ENCODE data around the gene CEP68.

The CEP68 gene

DNA sequence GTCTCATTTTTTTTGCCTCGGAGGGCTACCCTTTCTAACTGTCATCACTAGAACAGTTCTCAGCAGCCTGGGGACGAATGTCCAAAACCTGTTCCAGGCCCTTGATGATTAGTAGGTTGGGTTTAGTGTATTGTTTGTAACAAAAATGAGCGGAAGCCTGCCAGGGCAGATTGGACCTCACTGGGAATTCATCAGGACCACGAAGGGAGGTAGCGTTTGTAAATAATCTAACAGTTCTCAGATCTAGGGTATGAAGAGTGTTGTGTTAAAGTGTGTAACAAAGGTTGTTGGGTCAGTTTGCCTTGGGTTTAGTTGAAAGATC lies 799 bp downstream of the CEP68 start:
- DNase-seq (ENCODE audit: low spot score): no peak

DNA sequence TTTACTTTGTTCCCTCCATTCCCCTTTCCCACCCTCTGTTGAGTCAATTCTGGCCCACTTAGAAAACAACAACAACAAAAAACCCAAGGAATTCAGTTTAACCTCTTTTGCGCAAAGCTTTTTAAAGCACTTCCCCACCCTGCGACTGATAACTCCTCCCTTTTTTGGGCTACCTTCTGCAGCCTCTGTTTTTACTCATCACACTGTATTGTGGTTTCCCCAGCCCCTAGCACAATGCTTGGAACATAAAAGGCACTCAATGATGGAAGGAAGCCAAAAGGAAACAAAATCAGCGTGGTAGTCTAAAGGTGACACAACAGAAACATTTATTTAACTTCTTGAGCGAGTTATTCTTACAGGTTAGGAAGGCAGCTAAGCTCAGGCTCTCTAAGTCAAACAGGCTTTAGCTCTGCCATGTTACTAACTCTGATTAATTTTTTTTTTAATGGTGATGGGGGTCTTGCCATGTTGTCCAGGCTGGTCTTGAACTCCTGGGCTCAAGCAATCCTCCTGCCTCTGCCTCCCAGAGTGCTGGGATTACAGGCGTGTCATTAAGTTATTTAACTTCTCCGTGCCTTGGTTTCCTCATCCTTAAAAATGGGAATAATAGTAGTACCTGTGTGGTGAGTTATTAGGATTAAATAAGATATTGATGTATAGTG lies 1.3 kb downstream of the CEP68 start:
- peak; percentile 82 for DNase-seq (ENCODE audit: low spot score)

DNA sequence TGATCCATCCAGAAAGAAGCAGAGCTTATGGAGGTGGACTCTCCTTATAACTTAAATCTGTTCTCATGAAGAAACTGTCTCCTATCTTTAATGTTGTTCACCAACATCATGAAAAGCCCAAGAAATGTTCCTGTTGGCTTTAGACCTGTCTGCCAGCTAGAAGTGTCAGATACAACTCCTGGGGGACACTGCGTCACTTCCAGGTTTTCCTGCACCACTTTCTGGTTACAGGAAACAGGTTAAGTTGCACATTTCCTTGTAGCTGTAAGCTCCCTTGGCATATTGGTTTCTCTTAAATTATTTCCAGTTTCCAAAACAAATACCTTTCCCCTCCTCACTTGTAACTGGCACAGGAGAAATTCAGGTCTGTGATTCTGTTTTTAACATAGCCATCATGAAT lies 2.9 kb downstream of the CEP68 start:
- no peak for DNase-seq (ENCODE audit: low spot score)

DNA sequence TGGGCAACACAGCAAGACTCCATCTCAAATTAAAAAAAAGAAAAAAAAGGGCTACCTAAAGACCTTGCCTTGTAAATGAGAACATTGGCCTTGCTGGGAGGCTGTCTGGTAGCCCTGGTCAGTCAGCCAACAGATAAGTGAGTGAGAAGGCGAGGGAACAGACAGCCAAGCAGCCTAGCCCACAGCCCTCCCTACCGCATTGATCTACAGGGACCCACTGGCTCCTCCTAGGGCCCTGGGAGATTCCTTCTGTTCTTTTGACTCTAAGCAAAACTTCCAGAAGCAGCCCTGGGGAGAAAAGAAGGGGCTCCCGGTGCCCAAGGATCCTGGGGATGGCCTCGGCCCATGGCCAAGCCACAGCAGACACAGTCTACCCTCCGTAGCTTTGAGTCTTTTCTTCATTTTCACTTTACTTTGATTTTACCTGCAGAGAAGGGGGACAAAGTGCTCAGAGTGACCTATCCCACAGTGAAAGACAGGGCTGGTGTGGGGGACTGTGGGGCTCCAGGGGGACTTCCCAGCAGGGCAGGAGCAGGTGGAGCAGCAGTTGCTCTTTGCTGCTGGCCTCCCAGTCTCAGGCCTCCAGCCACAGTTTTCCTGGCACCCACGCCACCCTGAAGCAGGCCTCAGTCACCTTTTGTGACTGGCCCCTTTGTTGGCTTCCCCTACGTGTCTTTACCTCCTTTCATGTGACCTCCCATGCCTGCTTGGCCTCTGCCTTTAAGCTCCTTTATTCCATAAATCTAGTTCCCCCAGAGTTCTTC lies 5.1 kb downstream of the CEP68 start:
- DNase-seq (ENCODE audit: low spot score): no peak

DNA sequence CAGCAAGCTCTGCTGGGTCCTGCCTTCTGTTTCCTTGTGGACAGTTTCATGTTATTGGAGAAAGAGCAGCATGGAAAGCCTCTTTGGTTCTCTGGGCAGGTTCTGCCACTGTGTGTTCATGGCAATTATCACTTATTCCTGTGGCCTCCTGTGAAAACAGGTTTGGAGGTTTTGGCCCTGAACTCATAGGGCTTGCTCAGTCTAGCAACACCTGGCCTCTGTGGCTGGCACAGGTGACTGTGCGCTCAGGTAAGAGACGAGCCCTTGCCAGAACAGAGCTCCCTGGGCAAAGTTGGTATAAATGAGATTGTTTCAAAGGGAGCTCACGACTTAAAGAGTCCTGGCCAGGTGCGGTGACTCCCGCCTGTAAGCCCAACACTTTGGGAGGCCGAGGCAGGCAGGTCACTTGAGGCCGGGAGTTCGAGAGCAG lies 5.7 kb downstream of the CEP68 start:
- no peak for DNase-seq (ENCODE audit: low spot score)

DNA sequence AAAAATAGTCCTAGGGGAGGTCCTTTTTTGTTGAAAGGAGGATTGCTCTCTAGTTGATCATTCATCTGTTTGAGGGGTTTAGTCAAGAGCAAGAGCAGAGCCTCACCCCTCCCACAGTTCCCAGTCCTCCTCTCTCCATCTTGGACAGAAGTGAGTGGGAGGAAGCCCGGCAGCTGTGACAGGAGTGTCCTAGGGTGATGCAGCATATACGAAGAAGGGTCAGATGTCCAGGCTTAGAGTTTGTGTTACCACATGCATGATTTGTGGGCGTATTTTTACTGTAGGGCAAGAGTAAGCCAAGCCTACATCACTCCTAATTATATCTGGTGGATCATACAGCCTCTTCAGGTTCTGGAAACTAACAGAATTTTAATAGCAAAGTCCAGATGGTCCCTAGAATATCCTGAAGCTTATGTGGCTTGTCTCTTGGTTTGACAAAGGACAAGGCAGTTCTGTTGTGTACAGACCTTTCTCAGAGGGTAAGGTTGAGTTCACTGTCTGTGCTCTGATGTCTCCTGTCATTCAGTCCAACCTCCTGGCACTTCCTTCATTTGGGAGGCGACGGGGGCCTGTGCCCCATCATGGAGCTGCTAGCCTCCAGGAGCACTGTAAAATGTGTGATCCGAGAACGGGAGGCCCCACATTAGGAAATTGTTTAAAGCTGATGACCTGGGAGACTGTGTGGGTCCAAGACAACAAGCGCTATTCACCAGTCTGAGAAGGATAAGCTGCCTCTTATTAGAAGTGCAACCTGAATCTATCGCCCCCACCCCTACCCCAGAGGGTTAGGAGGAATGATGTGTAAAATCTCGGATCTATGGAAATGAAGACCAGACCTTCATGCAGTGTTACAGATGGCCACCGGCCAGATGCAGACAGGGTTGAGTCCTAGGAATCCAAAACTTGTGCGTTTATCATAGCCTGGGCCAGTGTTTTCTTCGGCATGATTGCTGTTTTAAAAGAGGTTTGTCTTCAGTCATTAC lies 6.9 kb downstream of the CEP68 start:
- DNase-seq (ENCODE audit: low spot score): no peak

DNA sequence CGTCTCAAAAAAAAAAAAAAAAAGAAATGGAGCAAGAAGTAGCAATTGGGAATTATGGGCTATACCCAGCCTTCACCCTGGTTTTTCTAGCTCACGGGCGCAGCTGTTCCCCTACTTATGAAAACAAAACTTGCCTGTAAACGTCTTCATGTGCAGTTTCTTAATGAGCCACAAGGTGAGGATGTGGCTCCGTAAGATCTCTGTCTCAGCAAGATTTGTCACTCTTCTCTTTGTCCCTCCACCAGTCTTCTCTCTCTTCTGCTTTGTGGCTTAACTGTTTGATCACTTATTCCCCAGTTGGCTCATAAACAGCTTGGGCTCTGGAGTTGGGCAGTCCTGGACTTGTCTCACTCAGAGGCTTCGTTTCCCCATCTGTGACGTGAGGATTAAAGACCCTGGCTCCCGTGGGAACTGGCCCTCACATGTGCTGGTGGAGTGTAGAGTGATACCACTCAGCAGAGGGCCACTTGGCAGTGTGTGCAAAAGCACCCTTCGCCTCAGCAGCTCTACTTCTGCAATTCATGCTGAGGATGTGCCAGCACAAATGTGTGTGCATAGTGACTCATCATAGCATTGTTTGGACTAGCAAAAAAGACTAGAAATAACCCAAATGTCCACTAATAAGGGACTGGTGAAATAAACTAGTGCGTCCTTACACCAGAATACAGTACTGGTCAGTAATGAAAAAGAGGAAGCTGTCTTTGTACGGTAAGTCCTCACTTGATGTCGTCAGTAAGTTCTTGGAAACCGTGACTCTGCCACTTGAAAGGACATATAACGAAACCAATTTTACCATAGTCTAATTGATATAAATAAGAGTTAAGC lies 8.7 kb downstream of the CEP68 start:
- DNase-seq (ENCODE audit: low spot score): peak; percentile 57

DNA sequence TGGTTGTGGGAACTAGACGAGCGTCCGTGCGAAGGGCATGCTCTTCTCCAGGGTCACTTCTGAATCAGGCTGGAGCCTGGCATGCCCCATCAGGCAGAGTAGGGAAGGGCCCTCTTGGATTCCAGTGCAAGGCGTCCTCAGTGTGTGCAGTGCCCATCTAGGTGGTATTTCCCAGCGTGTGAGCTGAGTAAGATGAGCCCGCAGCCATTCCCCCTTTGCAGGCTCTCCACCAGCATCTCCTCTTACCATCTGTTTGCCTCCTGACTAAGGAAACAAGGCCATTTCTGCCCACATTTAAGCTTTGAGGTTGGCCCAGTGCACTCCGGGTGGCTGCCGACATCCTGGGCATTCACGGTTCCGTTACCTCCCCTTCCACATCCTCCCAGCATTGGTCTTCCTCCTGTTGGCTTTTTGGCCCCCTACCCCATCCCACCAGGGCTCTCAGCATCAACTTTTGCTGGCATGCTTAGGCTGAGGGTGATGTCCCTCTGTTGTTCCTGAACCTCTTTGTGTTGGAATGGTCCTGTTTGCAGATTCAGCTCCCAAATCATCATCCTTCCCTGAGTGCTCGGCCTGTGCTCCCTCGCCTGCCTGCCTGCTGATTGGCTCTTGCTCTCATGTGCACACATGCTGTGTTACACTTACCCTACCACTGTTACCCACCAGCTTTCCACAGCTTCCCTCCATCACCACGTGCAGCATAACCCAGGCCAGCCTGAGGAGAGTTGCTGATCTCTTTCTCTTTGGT lies 11.8 kb downstream of the CEP68 start:
- no peak for DNase-seq (ENCODE audit: low spot score)

DNA sequence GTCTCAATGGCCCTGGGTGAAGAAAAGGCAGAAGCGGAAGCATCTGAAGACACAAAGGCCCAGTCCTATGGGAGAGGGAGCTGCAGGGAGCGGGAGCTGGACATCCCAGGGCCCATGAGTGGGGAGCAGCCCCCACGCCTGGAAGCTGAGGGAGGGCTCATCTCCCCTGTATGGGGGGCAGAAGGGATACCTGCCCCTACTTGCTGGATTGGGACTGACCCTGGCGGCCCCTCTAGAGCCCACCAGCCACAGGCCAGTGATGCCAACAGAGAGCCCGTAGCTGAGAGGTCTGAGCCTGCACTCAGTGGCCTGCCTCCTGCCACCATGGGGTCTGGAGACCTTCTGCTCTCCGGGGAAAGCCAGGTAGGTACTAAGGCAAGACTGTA lies 13.2 kb downstream of the CEP68 start:
- no peak for DNase-seq (ENCODE audit: low spot score)

DNA sequence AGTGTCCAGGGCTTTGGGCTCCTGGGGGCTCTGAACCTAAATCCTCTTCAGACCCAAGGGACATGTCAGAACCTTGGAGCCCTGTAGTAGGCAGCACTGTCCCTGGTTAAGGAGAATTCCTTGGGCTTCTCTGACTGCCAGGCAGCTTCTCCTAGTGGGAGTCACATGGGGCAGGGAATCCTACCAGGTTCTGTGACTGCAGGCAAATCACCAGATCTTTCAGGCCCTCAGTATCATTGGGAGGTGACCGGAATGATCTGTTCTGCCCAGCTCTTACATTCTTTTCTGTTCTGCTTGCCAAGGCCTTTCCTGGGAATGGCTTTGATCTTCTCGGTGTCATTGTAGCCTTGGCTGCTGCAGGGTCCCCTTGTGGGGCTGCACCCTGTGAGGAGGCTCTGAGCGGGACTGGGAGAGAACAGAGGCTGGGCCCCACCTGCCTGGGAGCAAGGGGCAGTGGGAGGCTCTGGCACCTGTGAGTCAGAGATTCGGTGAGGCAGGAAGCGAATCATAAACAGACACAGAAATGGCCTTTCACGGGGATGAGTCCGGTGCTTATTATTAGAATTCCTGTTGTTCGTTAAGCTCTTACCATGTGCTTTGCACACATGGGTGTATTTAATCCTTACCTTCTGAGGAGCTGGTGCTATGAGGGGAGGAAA lies 14.1 kb downstream of the CEP68 start:
- DNase-seq (ENCODE audit: low spot score): peak; percentile 79

DNA sequence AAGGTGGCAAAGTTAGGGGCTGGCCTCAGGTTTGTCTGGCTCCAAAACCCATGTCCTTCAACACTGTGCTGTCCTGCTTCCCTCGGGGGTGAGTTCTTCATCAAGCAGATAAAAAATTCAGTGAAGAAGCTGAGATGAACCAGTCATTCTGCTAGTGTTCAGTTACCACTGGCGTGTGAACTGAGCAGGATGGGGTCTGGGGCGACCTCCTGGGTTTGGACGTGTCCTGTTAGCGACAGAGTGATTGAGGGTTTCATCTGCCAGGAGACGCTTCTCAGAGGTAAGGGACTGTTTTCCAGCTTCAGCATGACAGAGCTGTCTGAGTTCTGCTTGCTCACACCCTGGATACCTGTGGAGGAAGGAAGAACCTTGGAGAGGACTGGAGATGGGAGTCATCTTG lies 14.6 kb downstream of the CEP68 start:
- DNase-seq (ENCODE audit: low spot score): no peak

DNA sequence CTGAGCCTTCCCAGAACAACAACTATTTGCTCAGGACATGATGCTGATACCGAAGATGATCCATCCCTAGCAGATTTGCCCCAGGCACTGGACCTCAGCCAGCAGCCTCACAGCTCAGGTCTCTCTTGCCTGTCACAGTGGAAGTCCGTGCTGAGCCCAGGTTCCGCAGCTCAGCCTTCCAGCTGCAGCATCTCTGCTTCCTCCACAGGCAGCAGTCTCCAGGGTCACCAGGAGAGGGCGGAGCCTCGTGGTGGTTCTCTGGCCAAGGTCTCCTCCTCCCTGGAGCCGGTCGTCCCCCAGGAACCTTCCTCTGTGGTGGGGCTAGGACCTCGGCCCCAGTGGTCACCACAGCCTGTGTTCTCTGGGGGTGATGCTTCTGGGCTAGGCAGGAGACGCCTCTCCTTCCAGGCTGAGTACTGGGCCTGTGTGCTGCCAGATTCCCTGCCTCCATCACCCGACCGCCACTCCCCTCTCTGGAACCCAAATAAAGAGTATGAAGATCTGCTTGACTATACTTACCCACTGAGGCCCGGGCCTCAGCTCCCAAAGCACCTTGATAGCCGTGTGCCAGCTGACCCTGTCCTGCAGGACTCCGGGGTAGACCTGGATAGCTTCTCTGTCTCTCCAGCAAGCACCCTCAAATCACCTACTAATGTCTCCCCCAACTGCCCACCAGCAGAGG lies 15.4 kb downstream of the CEP68 start:
- DNase-seq (ENCODE audit: low spot score): no peak

DNA sequence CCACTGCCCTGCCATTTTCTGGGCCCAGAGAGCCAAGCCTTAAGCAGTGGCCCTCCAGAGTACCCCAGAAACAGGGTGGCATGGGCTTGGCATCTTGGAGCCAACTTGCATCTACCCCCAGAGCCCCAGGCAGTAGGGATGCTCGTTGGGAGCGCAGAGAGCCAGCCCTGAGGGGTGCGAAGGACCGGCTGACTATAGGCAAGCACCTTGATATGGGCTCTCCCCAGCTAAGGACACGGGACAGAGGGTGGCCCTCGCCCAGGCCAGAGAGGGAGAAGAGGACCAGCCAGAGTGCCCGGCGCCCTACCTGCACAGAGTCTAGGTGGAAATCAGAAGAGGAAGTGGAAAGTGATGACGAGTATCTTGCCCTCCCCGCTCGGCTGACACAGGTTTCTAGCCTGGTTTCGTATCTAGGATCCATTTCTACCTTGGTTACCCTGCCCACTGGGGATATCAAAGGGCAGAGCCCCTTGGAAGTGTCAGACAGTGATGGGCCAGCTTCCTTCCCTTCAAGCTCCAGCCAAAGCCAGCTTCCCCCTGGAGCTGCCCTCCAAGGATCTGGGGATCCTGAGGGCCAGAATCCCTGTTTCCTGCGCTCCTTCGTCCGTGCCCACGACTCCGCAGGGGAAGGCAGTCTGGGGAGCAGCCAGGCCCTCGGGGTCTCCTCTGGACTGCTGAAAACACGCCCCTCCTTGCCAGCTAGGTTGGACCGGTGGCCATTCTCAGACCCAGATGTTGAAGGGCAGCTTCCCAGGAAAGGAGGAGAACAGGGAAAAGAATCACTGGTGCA lies 16.2 kb downstream of the CEP68 start:
- DNase-seq (ENCODE audit: low spot score): no peak

DNA sequence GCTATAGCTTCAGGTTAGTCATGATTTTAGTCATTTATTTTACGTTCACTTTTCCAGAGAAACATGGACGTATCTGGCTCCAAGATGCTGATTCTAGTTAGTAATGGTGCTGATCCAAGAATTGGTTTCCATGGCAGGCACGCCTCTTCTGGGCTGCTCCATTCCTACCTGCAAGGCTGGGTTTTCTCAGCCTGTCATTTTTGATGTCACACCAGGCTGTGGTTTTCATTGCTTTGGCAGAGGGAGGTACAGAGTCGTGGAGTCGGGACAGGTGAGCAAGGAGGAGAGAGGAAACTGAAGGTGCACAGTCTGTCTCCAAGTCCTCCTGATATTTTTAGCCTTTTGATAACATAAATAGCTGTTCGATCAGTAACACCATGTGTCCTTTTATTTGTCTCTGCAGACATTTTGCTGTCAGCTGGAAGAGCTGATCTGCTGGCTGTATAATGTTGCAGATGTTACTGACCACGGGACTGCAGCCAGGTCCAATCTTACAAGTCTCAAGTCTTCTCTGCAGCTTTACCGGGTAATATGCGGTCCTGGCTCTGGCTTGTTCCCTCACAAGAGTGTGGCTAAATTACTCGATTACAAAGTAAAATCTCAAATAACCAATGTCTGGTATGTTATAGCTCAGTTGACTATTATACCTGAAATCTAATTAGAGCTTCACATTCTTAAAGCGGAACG lies 17.8 kb downstream of the CEP68 start:
- no peak for DNase-seq (ENCODE audit: low spot score)

DNA sequence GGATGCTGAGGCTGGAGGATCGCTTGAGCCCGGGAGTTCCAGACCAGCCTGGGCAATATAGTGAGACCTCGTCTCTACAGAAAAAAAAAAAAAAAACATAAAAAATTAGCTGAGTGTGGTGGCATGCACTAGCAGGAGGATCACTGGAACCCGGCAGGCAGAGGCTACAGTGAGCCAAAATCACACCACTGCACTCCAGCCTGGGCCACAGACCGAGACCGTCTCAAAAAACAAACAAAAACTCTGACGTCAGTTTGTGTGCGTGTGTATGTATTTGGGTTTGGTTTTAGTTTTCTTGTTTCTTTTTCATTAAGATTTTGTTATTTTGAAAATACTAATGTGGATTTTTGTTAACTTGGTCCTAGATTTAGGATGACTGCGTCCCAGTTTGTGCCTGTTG lies 19.0 kb downstream of the CEP68 start:
- no peak for DNase-seq (ENCODE audit: low spot score)

DNA sequence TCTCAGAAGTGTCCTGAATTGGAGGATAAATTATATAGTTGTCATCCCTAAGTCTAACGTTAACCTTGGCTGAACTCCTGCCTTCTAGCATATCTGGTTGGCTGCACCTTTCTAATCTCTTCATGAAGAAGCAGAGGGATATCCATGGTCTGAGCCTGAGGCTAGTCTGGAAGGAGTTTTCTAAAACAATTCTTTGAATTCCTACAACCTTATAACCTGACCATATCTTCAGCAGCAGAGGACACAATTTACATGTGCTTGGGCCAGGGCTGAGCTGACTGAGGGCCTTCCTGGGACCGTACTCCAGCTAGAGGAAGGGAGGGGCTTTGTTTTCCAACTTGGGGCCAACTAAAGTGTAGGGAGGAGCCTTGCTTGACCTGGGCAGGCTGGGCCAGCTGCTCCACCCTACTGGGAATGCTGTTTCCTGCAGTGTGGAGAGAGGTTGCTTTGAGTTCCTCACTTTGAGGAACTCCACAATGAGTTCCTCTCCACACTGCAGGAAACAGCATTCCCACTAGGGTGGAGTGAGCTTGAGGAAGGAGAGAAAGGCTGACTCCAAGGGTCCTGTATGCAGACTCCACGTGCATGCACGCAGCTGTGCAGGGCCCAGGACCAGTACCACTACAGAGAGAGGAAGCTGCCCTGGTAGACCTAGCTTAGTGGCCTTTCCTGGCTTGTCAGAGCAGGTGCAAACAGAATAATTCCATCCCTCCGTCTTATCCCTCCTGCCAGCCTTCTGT lies 19.6 kb downstream of the CEP68 start:
- DNase-seq (ENCODE audit: low spot score): no peak

DNA sequence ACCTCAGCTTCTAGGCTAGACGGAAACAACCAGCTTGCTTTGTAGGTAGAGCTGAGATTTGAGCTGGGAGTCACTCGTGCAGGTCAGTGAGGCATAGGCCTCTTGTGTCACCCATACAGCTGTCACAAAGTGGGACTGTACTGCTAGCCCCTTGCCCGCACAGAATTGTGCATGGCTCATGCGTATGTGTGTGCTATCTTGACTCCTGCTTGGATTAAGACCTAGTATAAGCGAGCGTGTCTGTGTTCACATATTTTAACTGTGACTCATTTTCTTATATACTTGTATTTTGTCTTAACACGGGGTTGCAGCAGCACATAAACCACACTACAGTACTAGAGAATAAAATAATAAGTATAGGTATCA lies 20.1 kb downstream of the CEP68 start:
- DNase-seq (ENCODE audit: low spot score): peak; percentile 39

DNA sequence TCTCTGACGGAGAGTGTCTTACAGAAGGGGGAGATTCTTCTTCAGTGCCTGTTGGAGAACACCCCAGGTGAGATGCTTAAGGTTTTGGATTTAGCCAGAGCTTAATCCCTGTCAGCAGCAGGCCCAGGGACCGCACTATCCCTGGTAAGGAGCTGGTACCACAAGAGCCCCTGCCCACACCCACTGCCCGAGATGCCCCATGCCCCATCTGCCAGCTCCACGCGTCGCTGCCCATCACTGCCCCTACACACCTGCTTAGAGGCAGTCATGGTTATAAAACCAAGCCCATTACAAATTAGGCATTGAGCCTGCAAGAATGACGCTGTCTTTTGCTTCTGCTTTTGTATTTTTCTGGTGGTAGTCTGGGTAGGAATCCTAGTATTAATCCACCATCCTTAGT lies 21.7 kb downstream of the CEP68 start:
- no peak for DNase-seq (ENCODE audit: low spot score)

Measured in kidney tubule cell (primary cell).